Loucy (cell line): ENCODE results near the gene DIP2A.

Source experiments
- H2AFZ ChIP-seq: fragments of 200-600 bp; sonication (generic); 2 replicates; pipeline ENCODE4 v1.6.0; 2016; ENCODE audit warnings: antibody characterized with exemption, mild to moderate bottlenecking, low read length, moderate library complexity
- H3F3A ChIP-seq: fragments of 200-600 bp; 2 replicates; pipeline ENCODE4 v1.6.0; 2016; ENCODE audit warnings: antibody characterized with exemption, low read depth, mild to moderate bottlenecking
- H3K27me3 ChIP-seq: fragments of 200-600 bp; sonication (generic); 2 replicates; pipeline ENCODE4 v1.6.1; 2014; ENCODE audit warnings: low read length, mild to moderate bottlenecking; ENCODE audit not compliant: insufficient read depth, poor library complexity, severe bottlenecking
- H3K36me3 ChIP-seq: fragments of 200-600 bp; sonication (generic); 2 replicates; pipeline ENCODE4 v1.6.1; 2016; ENCODE audit warnings: low read length; ENCODE audit not compliant: insufficient read depth
- H3K4me1 ChIP-seq: fragments of 200-600 bp; sonication (generic); 2 replicates; pipeline ENCODE4 v1.5.1; 2014; ENCODE audit warnings: low read length, mild to moderate bottlenecking; ENCODE audit not compliant: insufficient read depth, poor library complexity, severe bottlenecking
- H3K4me2 ChIP-seq: fragments of 200-600 bp; sonication (generic); 2 replicates; pipeline ENCODE4 v1.6.0; 2014; ENCODE audit warnings: antibody characterized with exemption, low read length, low read depth, mild to moderate bottlenecking; ENCODE audit not compliant: poor library complexity, severe bottlenecking
- H3K4me3 ChIP-seq: fragments of 200-600 bp; sonication (generic); 2 replicates; pipeline ENCODE4 v1.5.1; 2014; ENCODE audit warnings: low read length, mild to moderate bottlenecking, mixed read lengths; ENCODE audit not compliant: poor library complexity, severe bottlenecking
- H3K79me2 ChIP-seq: fragments of 200-600 bp; sonication (generic); 2 replicates; pipeline ENCODE4 v1.6.1; 2014; ENCODE audit warnings: low read length; ENCODE audit not compliant: insufficient read depth
- H3K9ac ChIP-seq: fragments of 200-600 bp; sonication (generic); 2 replicates; pipeline ENCODE4 v1.6.0; 2014; ENCODE audit warnings: mild to moderate bottlenecking, low read depth, low read length, moderate library complexity; ENCODE audit not compliant: poor library complexity, severe bottlenecking
- H3K9me2 ChIP-seq: fragments of 200-600 bp; sonication (generic); replicated peaks from 2 replicates; pipeline ENCODE4 v1.6.1; 2016; ENCODE audit warnings: low read depth, low read length, mixed read lengths
- H3K9me3 ChIP-seq: fragments of 200-600 bp; sonication (generic); 2 replicates; pipeline ENCODE4 v1.6.1; 2014; ENCODE audit warnings: mild to moderate bottlenecking, antibody characterized with exemption, low read length, low read depth; ENCODE audit not compliant: insufficient read depth
- H4K20me1 ChIP-seq: fragments of 200-600 bp; sonication (generic); 2 replicates; pipeline ENCODE4 v1.6.0; 2014; ENCODE audit warnings: antibody characterized with exemption, low read length, mild to moderate bottlenecking; ENCODE audit not compliant: insufficient read depth, poor library complexity, severe bottlenecking
- CTCF ChIP-seq: fragments of 200-600 bp; sonication (generic); conservative IDR thresholded peaks from 2 replicates; pipeline ENCODE4 v1.5.1; 2014; ENCODE audit warnings: mild to moderate bottlenecking, antibody characterized with exemption, low read length
- EZH2phosphoT487 ChIP-seq: fragments of 200-600 bp; IDR thresholded peaks from 2 replicates; pipeline ENCODE4 v1.6.1; 2018; ENCODE audit warnings: antibody characterized with exemption, mild to moderate bottlenecking, moderate library complexity, borderline replicate concordance

DIP2A gene

GRCh38 chr21:46568562-46568961 is 109.9 kb downstream of the DIP2A start:
- Histone ChIP-seq H2AFZ (no peak overlapping the region), H3K4me3 (no peak overlapping the region), H3K9me2 (no peaks in the 10 kb centered on the region), H3F3A (no peaks in the 10 kb centered on the region), H3K79me2 (no peaks in the 10 kb centered on the region), H3K9ac (no peak overlapping the region), H3K4me2 (no peak overlapping the region), H3K4me1 (no peaks in the 10 kb centered on the region), H3K9me3 (no peaks in the 10 kb centered on the region), H3K27me3 (no peaks in the 10 kb centered on the region), H4K20me1 (no peaks in the 10 kb centered on the region), H3K36me3 (peaks cover 3% of the 10 kb centered on the region; the same call in 1 of the 2 replicates)
- no peak for TF ChIP-seq CTCF

- Histone ChIP-seq H3K4me2 (no peak overlapping the region), H2AFZ (no peak overlapping the region), H3K79me2 (no peaks in the 10 kb centered on the region), H3K36me3 (peaks cover 3% of the 10 kb centered on the region; the same call in 1 of the 2 replicates), H3K4me3 (no peak overlapping the region), H3K9me2 (no peaks in the 10 kb centered on the region), H3K9me3 (no peaks in the 10 kb centered on the region), H3K27me3 (no peaks in the 10 kb centered on the region), H4K20me1 (no peaks in the 10 kb centered on the region), H3K4me1 (no peaks in the 10 kb centered on the region), H3F3A (no peaks in the 10 kb centered on the region), H3K9ac (no peak overlapping the region)
- TF ChIP-seq CTCF (no peak), EZH2phosphoT487 (no peak)
These were observed 110.4 kb downstream of the DIP2A start for GRCh38 chr21:46569081-46569480.

DNA sequence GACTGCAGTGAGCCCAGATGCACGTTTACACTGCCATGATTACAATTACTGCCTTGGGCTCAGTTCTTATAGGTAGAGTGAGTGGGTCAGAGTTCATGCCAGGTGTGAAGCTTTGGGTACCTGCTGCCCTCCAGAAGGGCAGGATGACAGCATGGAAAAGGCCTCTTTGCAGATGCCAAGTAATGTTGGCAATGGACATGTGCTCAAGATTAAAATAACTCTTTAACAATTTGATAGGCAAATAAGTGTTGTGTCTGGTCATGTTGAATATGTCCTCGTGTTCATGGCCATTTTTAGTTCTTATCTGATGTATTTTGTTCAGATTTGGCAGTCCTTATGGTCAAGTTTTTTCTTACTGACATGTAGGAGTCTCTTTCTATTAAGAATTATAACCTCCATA is 111.4 kb downstream of the DIP2A start:
- TF ChIP-seq EZH2phosphoT487 (no peak), CTCF (no peak)
- Histone ChIP-seq H3K27me3 (no peaks in the 10 kb centered on the region), H3K79me2 (no peaks in the 10 kb centered on the region), H3K4me1 (no peaks in the 10 kb centered on the region), H3K4me2 (no peak overlapping the region), H3K9me2 (no peaks in the 10 kb centered on the region), H3K4me3 (no peak overlapping the region), H2AFZ (no peak overlapping the region), H4K20me1 (no peaks in the 10 kb centered on the region), H3K9ac (no peak overlapping the region), H3F3A (no peaks in the 10 kb centered on the region), H3K36me3 (no peaks in the 10 kb centered on the region; the same call in 1 of the 2 replicates), H3K9me3 (no peaks in the 10 kb centered on the region)
